H1 (cell line): ENCODE data around the gene TFF2. TPM values are rescaled to one million over a fixed set of nuclear protein-coding genes. Genes with fewer than 3 reads are reported as not detected.

Experiments
- CTCF ChIA-PET: fragments of 300-600 bp; sonication (Branson Sonifier 250); formaldehyde crosslinking; loops from one replicate; lab custom pipeline; 2021; ENCODE audit not compliant: partially characterized antibody; lab: Charles Lee
- POLR2A ChIA-PET: fragments of 300-600 bp; sonication (Branson Sonifier 250); formaldehyde crosslinking; loops from one replicate; lab custom pipeline; 2021; ENCODE audit warnings: inconsistent platforms; ENCODE audit not compliant: partially characterized antibody; lab: Charles Lee
- DNase-seq, 2 experiments: peaks; one replicate each; pipeline versions ENCODE4 v3.0.0 to v3.0.0-alpha.2; 2010 to 2022; ENCODE audit warnings: low spot score in 2 of 2, low read depth in 1 of 2, mixed read lengths in 1 of 2
- FAIRE-seq: peaks from 2 replicates; lab custom pipeline; 2011; peaks lifted over from hg19 to GRCh38; lab: Jason Lieb, UNC
- H2AFZ ChIP-seq: 2 replicates; pipeline ENCODE4 v1.8.1; 2012; ENCODE audit warnings: low read length, inconsistent platforms
- H2AK5ac ChIP-seq: 2 replicates; pipeline ENCODE4 v1.6.1; 2013; ENCODE audit warnings: low read depth, low read length
- H2BK120ac ChIP-seq: replicated peaks from 2 replicates; pipeline ENCODE3; 2013; ENCODE audit warnings: low read depth, low read length, inconsistent platforms
- H2BK12ac ChIP-seq: 2 replicates; pipeline ENCODE4 v1.6.1; 2013; ENCODE audit warnings: low read depth, low read length
- H2BK15ac ChIP-seq: 2 replicates; pipeline ENCODE4 v1.6.1; 2013; ENCODE audit warnings: low read length
- H2BK20ac ChIP-seq: 2 replicates; pipeline ENCODE4 v1.6.1; 2013; ENCODE audit warnings: low read length
- H2BK5ac ChIP-seq: 2 replicates; pipeline ENCODE4 v1.6.1; 2013; ENCODE audit warnings: low read depth, low read length
- H3K14ac ChIP-seq: 2 replicates; pipeline ENCODE4 v1.6.1; 2013; ENCODE audit warnings: inconsistent platforms; ENCODE audit not compliant: insufficient read length
- H3K18ac ChIP-seq: 2 replicates; pipeline ENCODE4 v1.6.1; 2013; ENCODE audit warnings: low read length; ENCODE audit errors: extremely low read depth
- H3K23ac ChIP-seq: 2 replicates; pipeline ENCODE4 v1.6.1; 2013; ENCODE audit warnings: inconsistent platforms; ENCODE audit not compliant: insufficient read length
- H3K23me2 ChIP-seq: 2 replicates; pipeline ENCODE4 v1.6.1; 2013; ENCODE audit warnings: low read depth, low read length
- H3K27ac ChIP-seq: 2 replicates; pipeline ENCODE4 v1.6.1; 2011; ENCODE audit warnings: low read depth, low read length, inconsistent platforms
- H3K27me3 ChIP-seq, 4 experiments: replicated peaks in 1 of 4; 1 replicate in 1 of 4; 2 replicates in 3 of 4; pipeline versions ENCODE4 v1.6.1 to v1.8.1; 2011 to 2013; ENCODE audit warnings: low read length in 3 of 4, mild to moderate bottlenecking in 3 of 4, inconsistent platforms in 2 of 4, mixed read lengths in 2 of 4, moderate library complexity in 1 of 4; ENCODE audit not compliant: control insufficient read depth in 3 of 4, insufficient read depth in 3 of 4; ENCODE audit errors: extremely low read depth in 1 of 4
- H3K36me3 ChIP-seq, 4 experiments: 2 replicates each; pipeline versions ENCODE4 v1.6.1 to v1.8.1; 2011 to 2013; ENCODE audit warnings: mild to moderate bottlenecking in 4 of 4, low read length in 3 of 4, moderate library complexity in 2 of 4, control low read depth in 1 of 4, inconsistent platforms in 1 of 4; ENCODE audit not compliant: insufficient read depth in 4 of 4, control insufficient read depth in 2 of 4
- H3K4ac ChIP-seq: replicated peaks from 2 replicates; pipeline ENCODE3; 2013; ENCODE audit warnings: low read length, low read depth, mixed read lengths, inconsistent platforms; ENCODE audit not compliant: insufficient read length
- H3K4me1 ChIP-seq, 4 experiments: replicated peaks in 1 of 4; 1 replicate in 1 of 4; 2 replicates in 3 of 4; pipeline versions ENCODE4 v1.6.1 to v1.8.1; 2011 to 2013; ENCODE audit warnings: low read length in 3 of 4, inconsistent platforms in 2 of 4, mixed read lengths in 1 of 4; ENCODE audit not compliant: insufficient read depth in 4 of 4, control insufficient read depth in 3 of 4
- H3K4me2 ChIP-seq, 2 experiments: 2 replicates each; pipeline versions ENCODE4 v1.6.1 to v1.8.1; 2011 to 2013; ENCODE audit warnings: low read depth in 2 of 2, low read length in 2 of 2, control low read depth in 1 of 2, inconsistent platforms in 1 of 2, mild to moderate bottlenecking in 1 of 2; ENCODE audit not compliant: insufficient read depth in 1 of 2
- H3K4me3 ChIP-seq, 4 experiments: fragments of 200-600, 300-600 bp in 1 of 4; sonication (generic), shearing (Covaris generic), sonication (Bioruptor Twin) in 1 of 4; 2 replicates each; pipeline versions ENCODE4 v1.5.1 to v1.8.1; 2011 to 2016; ENCODE audit warnings: low read length in 4 of 4, low read depth in 3 of 4, control low read depth in 2 of 4, inconsistent platforms in 2 of 4, mild to moderate bottlenecking in 2 of 4, mixed read lengths in 1 of 4, moderate library complexity in 1 of 4; ENCODE audit not compliant: insufficient read depth in 2 of 4; ENCODE audit errors: extremely low read depth in 1 of 4
- H3K56ac ChIP-seq: replicated peaks from 2 replicates; pipeline ENCODE3; 2013; ENCODE audit warnings: low read depth, mild to moderate bottlenecking, mixed read lengths, low read length, inconsistent platforms; ENCODE audit not compliant: insufficient read length
- H3K79me1 ChIP-seq: 2 replicates; pipeline ENCODE4 v1.6.1; 2013; ENCODE audit warnings: low read depth, low read length, control low read depth
- H3K79me2 ChIP-seq, 2 experiments: 2 replicates each; pipeline versions ENCODE4 v1.6.1 to v1.8.1; 2012 to 2013; ENCODE audit warnings: low read length in 2 of 2, mild to moderate bottlenecking in 2 of 2, inconsistent platforms in 1 of 2; ENCODE audit not compliant: insufficient read depth in 2 of 2, control insufficient read depth in 1 of 2
- H3K9ac ChIP-seq, 4 experiments: replicated peaks in 1 of 4; 1 replicate in 1 of 4; 2 replicates in 3 of 4; pipeline versions ENCODE4 v1.6.1 to v1.8.1; 2011 to 2013; ENCODE audit warnings: low read depth in 3 of 4, low read length in 3 of 4, control low read depth in 2 of 4, mild to moderate bottlenecking in 2 of 4, moderate library complexity in 2 of 4, inconsistent platforms in 1 of 4; ENCODE audit errors: extremely low read depth in 1 of 4
- H3K9me3 ChIP-seq, 2 experiments: 2 replicates each; pipeline versions ENCODE4 v1.6.1 to v1.8.1; 2012 to 2013; ENCODE audit warnings: mild to moderate bottlenecking in 2 of 2, moderate library complexity in 2 of 2, control low read depth in 1 of 2, inconsistent platforms in 1 of 2, low read depth in 1 of 2, low read length in 1 of 2, mixed read lengths in 1 of 2; ENCODE audit not compliant: insufficient read depth in 2 of 2
- H4K20me1 ChIP-seq, 2 experiments: replicated peaks in 1 of 2; 2 replicates each; pipeline versions ENCODE3 to v1.8.1; 2011 to 2013; ENCODE audit warnings: inconsistent platforms in 2 of 2, low read length in 2 of 2, mild to moderate bottlenecking in 1 of 2; ENCODE audit not compliant: insufficient read depth in 2 of 2, control insufficient read depth in 1 of 2
- H4K5ac ChIP-seq: 2 replicates; pipeline ENCODE4 v1.6.1; 2013; ENCODE audit warnings: low read length, low read depth, mixed read lengths, inconsistent platforms; ENCODE audit not compliant: insufficient read length
- H4K8ac ChIP-seq: 2 replicates; pipeline ENCODE4 v1.8.0; 2013; ENCODE audit warnings: mild to moderate bottlenecking, moderate library complexity, low read length, inconsistent platforms; ENCODE audit not compliant: insufficient read depth; ENCODE audit errors: extremely low read depth
- H4K91ac ChIP-seq: replicated peaks from 2 replicates; pipeline ENCODE3; 2013; ENCODE audit warnings: low read length, mixed read lengths, inconsistent platforms; ENCODE audit not compliant: insufficient read length
- ATF3 ChIP-seq: IDR thresholded peaks from 2 replicates; pipeline ENCODE4 v1.6.1; 2011; ENCODE audit warnings: low read depth, mild to moderate bottlenecking, low read length; ENCODE audit not compliant: insufficient read depth
- CBX8 ChIP-seq: fragments of 300-800, 300-1000 bp; sonication (generic); IDR thresholded peaks from 2 replicates; pipeline ENCODE4 v1.7.1; 2016; ENCODE audit warnings: low read depth, low read length, borderline replicate concordance
- CREB1 ChIP-seq: IDR thresholded peaks from 2 replicates; pipeline ENCODE4 v1.6.1; 2012; ENCODE audit warnings: inconsistent platforms
- CTBP2 ChIP-seq: IDR thresholded peaks from 2 replicates; pipeline ENCODE4 v1.7.0; 2011; ENCODE audit warnings: borderline replicate concordance, mild to moderate bottlenecking, moderate library complexity, mixed read lengths, low read length; ENCODE audit not compliant: insufficient read depth, insufficient read length
- EZH2 ChIP-seq: fragments of 200-600 bp; sonication (generic); IDR thresholded peaks from 2 replicates; pipeline ENCODE4 v1.7.1; 2012; ENCODE audit warnings: low read depth, mild to moderate bottlenecking, moderate library complexity, low read length, inconsistent platforms; ENCODE audit not compliant: severe bottlenecking
- FOSL1 ChIP-seq: IDR thresholded peaks from 2 replicates; pipeline ENCODE4 v1.6.1; 2011; ENCODE audit warnings: mild to moderate bottlenecking, low read depth, low read length, moderate library complexity; ENCODE audit not compliant: insufficient read depth
- GTF2F1 ChIP-seq: IDR thresholded peaks from 2 replicates; pipeline ENCODE4 v1.6.1; 2012; ENCODE audit warnings: low read depth, low read length, improper control_type of control experiment, borderline replicate concordance
- POU5F1 ChIP-seq: IDR thresholded peaks from 2 replicates; pipeline ENCODE4 v1.6.1; 2011; ENCODE audit warnings: low read depth, mild to moderate bottlenecking, low read length, moderate library complexity
- RAD21 ChIP-seq, 2 experiments: IDR thresholded peaks in 1 of 2; conservative IDR thresholded peaks in 1 of 2; 2 replicates each; pipeline ENCODE4 v1.6.1; 2011; ENCODE audit warnings: low read depth in 2 of 2, low read length in 2 of 2, improper control_type of control experiment in 1 of 2, inconsistent platforms in 1 of 2, mild to moderate bottlenecking in 1 of 2, moderate library complexity in 1 of 2
- RBBP5 ChIP-seq: IDR thresholded peaks from 2 replicates; pipeline ENCODE4 v1.7.1; 2012; ENCODE audit warnings: low read depth, mild to moderate bottlenecking, inconsistent platforms, low read length, moderate library complexity, borderline replicate concordance
- RFX5 ChIP-seq: IDR thresholded peaks from 2 replicates; pipeline ENCODE4 v1.6.1; 2011; ENCODE audit warnings: low read depth, low read length, improper control_type of control experiment, borderline replicate concordance
- WGBS, 2 experiments: shearing (Covaris generic) in 1 of 2; methylation state at CpG; one replicate each; pipeline versions ENCODE4 v1.1.6 to v1.1.7; 2013 to 2015; ENCODE audit warnings: low lambda C conversion rate in 2 of 2, mixed read lengths in 2 of 2, inconsistent platforms in 1 of 2, low coverage in 1 of 2, missing lambda C conversion rate in 1 of 2; ENCODE audit not compliant: insufficient replicate concordance in 2 of 2, insufficient coverage in 1 of 2, insufficient read length in 1 of 2; ENCODE audit errors: extremely low coverage in 1 of 2, missing lambda C conversion rate in 1 of 2; 5-methylcytosine and 5-hydroxymethylcytosine counted together
- polyA plus RNA-seq, 7 experiments: library from polyadenylated mRNA; depleted of rRNA in 3 of 7; stranded (reverse) in 5 of 7; unstranded in 2 of 7; fragments of >200 nt in 5 of 7; fragments of 200-250 nt in 2 of 7; gene quantifications; 1 replicate in 5 of 7; 2 replicates in 1 of 7; 4 replicates in 1 of 7; pipeline versions ENCODE4 v1.2.1 to v1.2.3, GENCODE V29; 2011 to 2013; ENCODE audit warnings: missing spikeins in 2 of 7, mixed read lengths in 2 of 7
- total RNA-seq: library from RNA; stranded (reverse); fragmentation: NEBNext Ultra II Directional; extraction: Animal tissue kit (Norgen Biotek cat#: 25700); gene quantifications from 2 replicates; pipeline ENCODE4 v1.2.1, GENCODE V29; 2021

TFF2 gene
- total and polyA plus RNA-seq, 2 of the 8 experiments (the other 6 are each of a cell fraction or from before 2014, with no cell fraction given) = not detected

- Histone ChIP-seq H3K79me1 (no peaks in the 10 kb centered on the region), H3K23me2 (no peaks in the 10 kb centered on the region), H2AFZ (no peak overlapping the region), H3K9ac (no peak overlapping the region), H3K4me3 (no peak overlapping the region), H3K36me3 (no peaks in the 10 kb centered on the region), H3K9me3 (no peaks in the 10 kb centered on the region), H2BK5ac (no peak overlapping the region), H4K8ac (no peak overlapping the region), H3K56ac (no peak overlapping the region), H2BK15ac (no peak overlapping the region), H3K23ac (no peak overlapping the region), H2BK12ac (no peak overlapping the region), H4K91ac (no peak overlapping the region), H2BK120ac (no peak overlapping the region), H3K4me1 (peaks cover 0 to 3% (median 0%) of the 10 kb centered on the region in 4 experiments; a peak in 2 of 7 replicates), H4K5ac (no peak overlapping the region), H3K4me2 (no peak overlapping the region), H2AK5ac (no peak overlapping the region), H4K20me1 (no peaks in the 10 kb centered on the region), H3K4ac (no peak overlapping the region), H3K79me2 (no peaks in the 10 kb centered on the region), H3K14ac (no peak overlapping the region), H3K27ac (no peak overlapping the region), H2BK20ac (no peak overlapping the region), H3K18ac (no peak overlapping the region), H3K27me3 (no peaks in the 10 kb centered on the region)
- DNase-seq (no peak), FAIRE-seq (no peak)
- ChIA-PET CTCF (interaction anchor here (0.8 to 3.4 kb wide), 4 partner anchors 9 to 221 kb away, joined by 3 to 22 read pairs (median 6); no protein-coding TSS in a partner anchor), POLR2A (no interaction called here)
- 93% methylated on average over 30 of the region's 30 CpGs; no CpG with 5 or more reads in 1 of the 2 experiments for WGBS, 2 experiments
- TF ChIP-seq FOSL1 (no peak), CREB1 (no peak), CTBP2 (no peak), GTF2F1 (no peak), ATF3 (no peak), RAD21 (IDR thresholded peaks at IDR 0.05 in 1 of 2, conservative IDR thresholded peaks at IDR 0.05 in 1 of 2; ENCODE audit: low read depth in 2 of 2, low read length in 2 of 2) (no peak), RFX5 (no peak), POU5F1 (no peak), EZH2 (no peak), CBX8 (no peak), RBBP5 (no peak)
These were observed 3.8 kb downstream of the TFF2 start for GRCh38 chr21:42346866-42347600.
